Neural progenitor cell (in vitro differentiated cells): Measurements from ENCODE around the gene HPSE. TPM values are rescaled to one million over a fixed set of nuclear protein-coding genes. Genes with fewer than 3 reads are reported as not detected.
A peak's percentile ranks its signal among the peaks of the same experiment; 100 is the strongest.

Experiments used
- DNase-seq: peaks from one replicate; pipeline ENCODE4 v3.0.0-alpha.2; 2016; ENCODE audit warnings: low spot score
- H2AFZ ChIP-seq: fragments of 200-600 bp; sonication (generic); replicated peaks from 2 replicates; pipeline ENCODE4 v1.6.1; 2016; ENCODE audit warnings: antibody characterized with exemption
- H3F3A ChIP-seq: fragments of 200-600 bp; sonication (generic); 2 replicates; pipeline ENCODE4 v1.6.1; 2016; ENCODE audit warnings: antibody characterized with exemption, low read depth
- H3K27ac ChIP-seq: fragments of 200-600 bp; sonication (generic); 2 replicates; pipeline ENCODE4 v1.5.1; 2016; ENCODE audit warnings: mild to moderate bottlenecking
- H3K27me3 ChIP-seq: fragments of 200-600 bp; sonication (generic); 2 replicates; pipeline ENCODE4 v1.6.1; 2016; ENCODE audit warnings: mild to moderate bottlenecking, moderate library complexity
- H3K36me3 ChIP-seq: fragments of 200-600 bp; sonication (generic); 2 replicates; pipeline ENCODE4 v1.5.1; 2016
- H3K4me1 ChIP-seq: fragments of 200-600 bp; sonication (generic); 2 replicates; pipeline ENCODE4 v1.6.1; 2016; ENCODE audit warnings: mixed run types
- H3K4me2 ChIP-seq: fragments of 200-600 bp; sonication (generic); 2 replicates; pipeline ENCODE4 v1.6.1; 2016
- H3K4me3 ChIP-seq: fragments of 200-600 bp; sonication (generic); 2 replicates; pipeline ENCODE4 v1.5.1; 2016
- H3K79me2 ChIP-seq: fragments of 200-600 bp; sonication (generic); 2 replicates; pipeline ENCODE4 v1.6.1; 2016; ENCODE audit warnings: low read depth
- H3K9ac ChIP-seq: fragments of 200-600 bp; sonication (generic); 2 replicates; pipeline ENCODE4 v1.6.1; 2016
- H3K9me3 ChIP-seq: fragments of 200-600 bp; sonication (generic); 2 replicates; pipeline ENCODE4 v1.5.1; 2016; ENCODE audit warnings: low read depth
- H4K20me1 ChIP-seq: fragments of 200-600 bp; sonication (generic); 2 replicates; pipeline ENCODE4 v1.6.1; 2016; ENCODE audit warnings: low read depth
- H3K27ac Mint-ChIP-seq: 3 replicates; pipeline ENCODE4 v1.8.0; 2021; ENCODE audit warnings: mixed read lengths
- H3K27me3 Mint-ChIP-seq: 2 replicates; pipeline ENCODE4 v1.8.0; 2022; ENCODE audit warnings: low read depth, mild to moderate bottlenecking, inconsistent platforms, moderate library complexity, mixed read lengths; ENCODE audit not compliant: insufficient read depth
- H3K36me3 Mint-ChIP-seq: 3 replicates; pipeline ENCODE4 v1.8.0; 2021; ENCODE audit warnings: mixed read lengths
- H3K4me1 Mint-ChIP-seq: 3 replicates; pipeline ENCODE4 v1.8.0; 2021; ENCODE audit warnings: mixed read lengths
- H3K4me3 Mint-ChIP-seq: 3 replicates; pipeline ENCODE4 v1.8.0; 2021; ENCODE audit warnings: mild to moderate bottlenecking, moderate library complexity, mixed read lengths
- H3K9me3 Mint-ChIP-seq: 3 replicates; pipeline ENCODE4 v1.8.0; 2020; ENCODE audit warnings: mixed read lengths
- EZH2 ChIP-seq: fragments of 200-600 bp; sonication (generic); IDR thresholded peaks from 2 replicates; pipeline ENCODE4 v1.6.1; 2017; ENCODE audit warnings: antibody characterized with exemption, mild to moderate bottlenecking, moderate library complexity
- EZH2phosphoT487 ChIP-seq: fragments of 200-600 bp; sonication (generic); IDR thresholded peaks from 2 replicates; pipeline ENCODE4 v1.6.1; 2017; ENCODE audit warnings: antibody characterized with exemption
- total RNA-seq: library from RNA; depleted of rRNA; stranded (reverse); fragments of >200 nt; gene quantifications from 2 replicates; pipeline ENCODE4 v1.2.3, GENCODE V29; 2015; ENCODE audit warnings: low replicate concordance
- TF ChIP-seq, protein P1 (sequence below): fragments of 200-600 bp; sonication (generic); IDR thresholded peaks from 2 replicates; pipeline ENCODE4 v1.5.1; 2017; ENCODE audit warnings: antibody characterized with exemption, mild to moderate bottlenecking

The HPSE gene
- total RNA-seq, 1 donor from 2014 or later: 0.73 TPM

DNA sequence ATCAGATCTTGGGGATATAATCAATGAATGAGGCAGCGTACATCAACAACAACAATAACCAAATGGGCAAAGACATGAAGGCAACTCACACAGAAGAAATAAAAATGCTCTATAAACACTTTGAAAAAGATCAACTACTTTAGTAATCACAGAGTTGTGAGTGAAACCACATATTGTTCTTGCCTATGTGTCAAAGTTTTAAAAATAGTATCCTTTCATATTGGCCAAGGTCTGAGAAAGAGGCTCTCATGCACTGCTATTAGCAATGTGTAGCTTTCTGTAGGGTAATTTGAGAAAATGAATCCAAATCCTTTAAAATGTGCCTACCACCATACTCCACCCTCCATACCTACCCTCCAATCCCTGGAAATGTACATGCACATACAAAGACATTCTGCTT, 75.1 kb downstream of the HPSE start:
- Histone ChIP-seq H2AFZ (no peak overlapping the region), H3K9me3 (no peaks in the 10 kb centered on the region), H3K4me3 (no peak overlapping the region), H3K4me2 (no peak overlapping the region), H3K9ac (no peak overlapping the region), H3F3A (no peaks in the 10 kb centered on the region), H3K27me3 (no peaks in the 10 kb centered on the region), H3K79me2 (no peaks in the 10 kb centered on the region), H4K20me1 (no peaks in the 10 kb centered on the region), H3K27ac (no peak overlapping the region), H3K36me3 (peaks cover 5% of the 10 kb centered on the region), H3K4me1 (no peaks in the 10 kb centered on the region)
- Mint-ChIP-seq H3K9me3 (no peaks in the 10 kb centered on the region), H3K36me3 (no peaks in the 10 kb centered on the region), H3K27ac (no peak overlapping the region), H3K27me3 (no peaks in the 10 kb centered on the region), H3K4me3 (no peak overlapping the region), H3K4me1 (peaks cover 7% of the 10 kb centered on the region)
- TF ChIP-seq EZH2phosphoT487 (no peak), EZH2 (no peak)
- TF ChIP-seq, protein P1, sequence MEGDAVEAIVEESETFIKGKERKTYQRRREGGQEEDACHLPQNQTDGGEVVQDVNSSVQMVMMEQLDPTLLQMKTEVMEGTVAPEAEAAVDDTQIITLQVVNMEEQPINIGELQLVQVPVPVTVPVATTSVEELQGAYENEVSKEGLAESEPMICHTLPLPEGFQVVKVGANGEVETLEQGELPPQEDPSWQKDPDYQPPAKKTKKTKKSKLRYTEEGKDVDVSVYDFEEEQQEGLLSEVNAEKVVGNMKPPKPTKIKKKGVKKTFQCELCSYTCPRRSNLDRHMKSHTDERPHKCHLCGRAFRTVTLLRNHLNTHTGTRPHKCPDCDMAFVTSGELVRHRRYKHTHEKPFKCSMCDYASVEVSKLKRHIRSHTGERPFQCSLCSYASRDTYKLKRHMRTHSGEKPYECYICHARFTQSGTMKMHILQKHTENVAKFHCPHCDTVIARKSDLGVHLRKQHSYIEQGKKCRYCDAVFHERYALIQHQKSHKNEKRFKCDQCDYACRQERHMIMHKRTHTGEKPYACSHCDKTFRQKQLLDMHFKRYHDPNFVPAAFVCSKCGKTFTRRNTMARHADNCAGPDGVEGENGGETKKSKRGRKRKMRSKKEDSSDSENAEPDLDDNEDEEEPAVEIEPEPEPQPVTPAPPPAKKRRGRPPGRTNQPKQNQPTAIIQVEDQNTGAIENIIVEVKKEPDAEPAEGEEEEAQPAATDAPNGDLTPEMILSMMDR: no peak
- DNase-seq: no peak

DNA sequence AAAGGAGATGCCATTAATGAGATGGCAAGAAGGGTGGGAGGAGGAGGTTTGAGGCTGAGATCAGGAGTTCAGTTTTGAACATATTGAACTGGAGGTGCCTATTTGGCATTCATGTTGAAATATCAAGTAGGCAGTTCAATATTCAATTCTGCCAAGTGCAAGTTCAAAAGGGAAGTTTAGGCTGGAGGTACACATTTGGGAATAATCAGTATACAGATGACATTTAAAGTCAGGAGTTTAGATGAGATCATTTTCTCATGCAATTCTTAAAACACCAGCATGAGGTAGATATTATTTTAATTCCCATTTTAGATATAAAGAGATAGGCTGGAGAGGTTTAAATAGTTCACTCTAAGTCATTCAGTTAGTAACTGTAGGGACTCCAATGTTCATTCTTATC, 76.2 kb downstream of the HPSE start:
- H2AFZ ChIP-seq: no peak overlapping the region
- no peaks in the 10 kb centered on the region for H3K79me2 ChIP-seq
- no peaks in the 10 kb centered on the region for H3K27me3 Mint-ChIP-seq
- H3K36me3 ChIP-seq: peaks cover under 1% of the 10 kb centered on the region
- H3K27ac ChIP-seq: no peak overlapping the region
- no peaks in the 10 kb centered on the region for H3K9me3 ChIP-seq
- no peak overlapping the region for H3K9ac ChIP-seq
- H3K27ac Mint-ChIP-seq: no peak overlapping the region
- H3K4me1 ChIP-seq: no peaks in the 10 kb centered on the region
- peaks cover 7% of the 10 kb centered on the region for H3K4me1 Mint-ChIP-seq
- no peaks in the 10 kb centered on the region for H3K27me3 ChIP-seq
- H4K20me1 ChIP-seq: no peaks in the 10 kb centered on the region
- TF ChIP-seq, protein P1: no peak
- TF ChIP-seq EZH2phosphoT487 (no peak), EZH2 (no peak)
- H3K4me3 Mint-ChIP-seq: no peak overlapping the region
- no peaks in the 10 kb centered on the region for H3K36me3 Mint-ChIP-seq
- no peak overlapping the region for H3K4me3 ChIP-seq
- H3K4me2 ChIP-seq: no peak overlapping the region
- H3K9me3 Mint-ChIP-seq: no peaks in the 10 kb centered on the region
- no peak for DNase-seq
- H3F3A ChIP-seq: no peaks in the 10 kb centered on the region

DNA sequence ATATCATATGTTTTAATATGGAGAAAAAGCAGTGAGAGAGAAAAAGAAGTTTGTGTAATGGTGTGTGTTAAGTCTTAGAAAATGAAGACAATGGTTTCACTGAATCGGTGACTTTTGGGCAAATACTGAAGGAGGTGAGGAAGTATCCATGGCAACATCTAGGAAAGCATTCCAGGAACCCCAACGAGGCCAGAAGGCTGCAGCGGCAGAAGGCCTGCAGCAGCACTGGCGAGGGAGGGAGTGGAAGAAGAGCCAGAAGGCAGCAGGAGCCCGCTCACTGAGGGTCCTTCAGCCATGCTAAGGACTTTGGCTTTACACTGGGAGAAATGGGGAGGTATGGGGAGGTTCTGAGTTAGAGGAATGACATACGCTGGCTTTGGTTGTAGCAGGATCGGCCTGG, 76.8 kb downstream of the HPSE start:
- no peak for DNase-seq
- H4K20me1 ChIP-seq: no peaks in the 10 kb centered on the region

More for the DNA sequence above, 76.8 kb downstream of the HPSE start:
- H3K4me3 ChIP-seq: no peak overlapping the region
- no peaks in the 10 kb centered on the region for H3K9me3 ChIP-seq
- no peak overlapping the region for H2AFZ ChIP-seq
- Mint-ChIP-seq H3K9me3 (no peaks in the 10 kb centered on the region), H3K27me3 (no peaks in the 10 kb centered on the region), H3K4me3 (no peak overlapping the region), H3K36me3 (no peaks in the 10 kb centered on the region), H3K4me1 (peaks cover 7% of the 10 kb centered on the region), H3K27ac (peak overlapping the region; percentile 3)
- H3K9ac ChIP-seq: no peak overlapping the region
- no peaks in the 10 kb centered on the region for H3F3A ChIP-seq
- no peaks in the 10 kb centered on the region for H3K4me1 ChIP-seq
- no peak overlapping the region for H3K27ac ChIP-seq
- TF ChIP-seq EZH2phosphoT487 (no peak), EZH2 (no peak)
- TF ChIP-seq, protein P1: no peak
- H3K36me3 ChIP-seq: no peaks in the 10 kb centered on the region
- H3K79me2 ChIP-seq: no peaks in the 10 kb centered on the region
- H3K27me3 ChIP-seq: no peaks in the 10 kb centered on the region
- no peak overlapping the region for H3K4me2 ChIP-seq
